ENCODE data around the gene GAL3ST2. TPM values are rescaled to one million over a fixed set of nuclear protein-coding genes. Genes with fewer than 3 reads are reported as not detected.

GAL3ST2 gene
- polyA plus RNA-seq, 1 experiment, result not detected

DNA sequence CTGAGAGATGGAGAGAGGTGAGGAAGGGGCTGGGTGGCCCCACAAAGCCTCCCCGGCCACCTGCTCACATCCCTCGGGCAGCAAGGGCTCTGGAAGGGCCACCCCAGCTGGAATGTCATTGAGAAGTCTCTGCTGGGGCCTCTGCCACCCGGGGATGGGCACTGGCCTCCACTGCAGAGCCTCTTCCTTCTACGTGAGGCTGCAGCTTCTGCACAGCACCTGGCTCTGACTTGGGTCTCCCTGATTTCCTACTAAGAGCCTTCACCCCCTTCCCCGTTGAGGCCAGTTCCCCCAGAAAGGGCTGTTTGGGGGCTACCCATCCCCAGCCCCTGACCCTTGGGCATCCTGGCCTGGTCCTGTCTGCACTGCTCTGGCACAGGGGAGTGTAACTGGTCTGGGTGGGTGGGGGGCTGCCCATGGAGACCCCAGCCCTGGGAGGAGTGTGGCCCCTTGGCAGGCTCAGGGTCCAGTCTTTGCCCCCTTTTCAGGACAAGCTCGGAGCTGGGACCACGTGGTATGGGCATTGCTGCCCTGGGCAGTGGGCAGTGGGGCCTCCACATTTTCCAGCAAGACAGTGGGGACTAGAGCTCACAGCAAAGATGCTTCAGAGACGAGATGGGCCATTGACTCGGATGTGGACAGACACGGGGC, 76.5 kb downstream of the GAL3ST2 start:
- Histone ChIP-seq H3K27me3 (ENCODE audit: control insufficient read depth, insufficient read depth, low read length) (peaks cover 3% of the 10 kb centered on the region), H3K4me3 (ENCODE audit: low read depth, low read length) (no peak overlapping the region), H3K27ac (ENCODE audit: low read depth, low read length) (no peak overlapping the region), H3K9me3 (ENCODE audit: control insufficient read depth, insufficient read depth, low read length) (peaks cover 3% of the 10 kb centered on the region; the same call in 1 of the 2 replicates)
- no peak for DNase-seq (ENCODE audit: low read depth, low spot score)
- TF ChIP-seq, protein P1, sequence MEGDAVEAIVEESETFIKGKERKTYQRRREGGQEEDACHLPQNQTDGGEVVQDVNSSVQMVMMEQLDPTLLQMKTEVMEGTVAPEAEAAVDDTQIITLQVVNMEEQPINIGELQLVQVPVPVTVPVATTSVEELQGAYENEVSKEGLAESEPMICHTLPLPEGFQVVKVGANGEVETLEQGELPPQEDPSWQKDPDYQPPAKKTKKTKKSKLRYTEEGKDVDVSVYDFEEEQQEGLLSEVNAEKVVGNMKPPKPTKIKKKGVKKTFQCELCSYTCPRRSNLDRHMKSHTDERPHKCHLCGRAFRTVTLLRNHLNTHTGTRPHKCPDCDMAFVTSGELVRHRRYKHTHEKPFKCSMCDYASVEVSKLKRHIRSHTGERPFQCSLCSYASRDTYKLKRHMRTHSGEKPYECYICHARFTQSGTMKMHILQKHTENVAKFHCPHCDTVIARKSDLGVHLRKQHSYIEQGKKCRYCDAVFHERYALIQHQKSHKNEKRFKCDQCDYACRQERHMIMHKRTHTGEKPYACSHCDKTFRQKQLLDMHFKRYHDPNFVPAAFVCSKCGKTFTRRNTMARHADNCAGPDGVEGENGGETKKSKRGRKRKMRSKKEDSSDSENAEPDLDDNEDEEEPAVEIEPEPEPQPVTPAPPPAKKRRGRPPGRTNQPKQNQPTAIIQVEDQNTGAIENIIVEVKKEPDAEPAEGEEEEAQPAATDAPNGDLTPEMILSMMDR (IDR thresholded peaks at IDR 0.05; ENCODE audit: low read depth, low read length), result no peak
- POLR2A ChIA-PET, result interaction anchor here (0.6 kb wide), 1 partner anchor 169 kb away, joined by 3 read pairs; no protein-coding TSS in a partner anchor
- CTCF ChIA-PET, result no interaction called here

Other genes with a start within 250 kb of the GAL3ST2 start
- 18.6 and 28.0 TPM in 2 replicates for gene BOK, start 218.1 kb upstream of the GAL3ST2 start, polyA plus RNA-seq (2011; rRNA removed)
- 23.7 and 34.1 TPM in 2 replicates for gene THAP4, start 139.7 kb upstream of the GAL3ST2 start, polyA plus RNA-seq (2011; rRNA removed)
- 82.4 and 98.2 TPM in 2 replicates for gene ATG4B, start 139.1 kb upstream of the GAL3ST2 start, polyA plus RNA-seq (2011; rRNA removed)
- 28.4 and 29.6 TPM in 2 replicates for gene DTYMK, start 90.0 kb upstream of the GAL3ST2 start, polyA plus RNA-seq (2011; rRNA removed)
- 22.4 and 23.9 TPM in 2 replicates for gene ING5, start 74.8 kb upstream of the GAL3ST2 start, polyA plus RNA-seq (2011; rRNA removed)
- gene D2HGDH, start 42.2 kb upstream of the GAL3ST2 start, polyA plus RNA-seq (2011; rRNA removed), result 7.3 and 9.5 TPM in 2 replicates
- gene NEU4, start 32.4 kb downstream of the GAL3ST2 start, polyA plus RNA-seq (2011; rRNA removed), result not detected in 2 replicates
- gene PDCD1, start 82.1 kb downstream of the GAL3ST2 start, polyA plus RNA-seq (2011; rRNA removed), result not detected in 2 replicates
- not detected in 2 replicates for gene RTP5, start 92.9 kb downstream of the GAL3ST2 start, polyA plus RNA-seq (2011; rRNA removed)

All from AG04450 (cell line).